RWPE1 (cell line): ENCODE results near the gene YIPF1.

Experiments used
- CTCF ChIA-PET: fragments of 350-600 bp; sonication (Branson Sonifier 250); formaldehyde crosslinking; extraction: SDS; loops from one replicate; lab custom pipeline; 2021; lab: Yijun Ruan, JAX
- POLR2A ChIA-PET: fragments of 400-600 bp; formaldehyde crosslinking; extraction: SDS; loops from one replicate; lab custom pipeline; 2020; ENCODE audit warnings: antibody characterized with exemption; ENCODE audit not compliant: low non-redundant PET; lab: Yijun Ruan, JAX
- DNase-seq: peaks from one replicate; pipeline ENCODE4 v3.0.0; 2012; ENCODE audit warnings: low spot score
- H3K27ac ChIP-seq: fragments of 450-650 bp; 2 replicates; pipeline ENCODE4 v1.5.1; 2017
- TF ChIP-seq, protein P1 (sequence below): fragments of 450-650 bp; conservative IDR thresholded peaks from 2 replicates; pipeline ENCODE4 v1.5.1; 2017; ENCODE audit warnings: low read depth, mild to moderate bottlenecking

The YIPF1 gene

GRCh38 chr1:53929246-53929960 is 39.8 kb upstream of the YIPF1 start:
- no peak for DNase-seq
- ChIA-PET POLR2A (no interaction called here), CTCF (no interaction called here)
- H3K27ac ChIP-seq: no peak overlapping the region
- TF ChIP-seq, protein P1, sequence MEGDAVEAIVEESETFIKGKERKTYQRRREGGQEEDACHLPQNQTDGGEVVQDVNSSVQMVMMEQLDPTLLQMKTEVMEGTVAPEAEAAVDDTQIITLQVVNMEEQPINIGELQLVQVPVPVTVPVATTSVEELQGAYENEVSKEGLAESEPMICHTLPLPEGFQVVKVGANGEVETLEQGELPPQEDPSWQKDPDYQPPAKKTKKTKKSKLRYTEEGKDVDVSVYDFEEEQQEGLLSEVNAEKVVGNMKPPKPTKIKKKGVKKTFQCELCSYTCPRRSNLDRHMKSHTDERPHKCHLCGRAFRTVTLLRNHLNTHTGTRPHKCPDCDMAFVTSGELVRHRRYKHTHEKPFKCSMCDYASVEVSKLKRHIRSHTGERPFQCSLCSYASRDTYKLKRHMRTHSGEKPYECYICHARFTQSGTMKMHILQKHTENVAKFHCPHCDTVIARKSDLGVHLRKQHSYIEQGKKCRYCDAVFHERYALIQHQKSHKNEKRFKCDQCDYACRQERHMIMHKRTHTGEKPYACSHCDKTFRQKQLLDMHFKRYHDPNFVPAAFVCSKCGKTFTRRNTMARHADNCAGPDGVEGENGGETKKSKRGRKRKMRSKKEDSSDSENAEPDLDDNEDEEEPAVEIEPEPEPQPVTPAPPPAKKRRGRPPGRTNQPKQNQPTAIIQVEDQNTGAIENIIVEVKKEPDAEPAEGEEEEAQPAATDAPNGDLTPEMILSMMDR: no peak

- POLR2A ChIA-PET: no interaction called here
- DNase-seq: no peak
- CTCF ChIA-PET: no interaction called here
- no peak overlapping the region for H3K27ac ChIP-seq
- TF ChIP-seq, protein P1: no peak
Observed at GRCh38 chr1:53927376-53927881, 37.8 kb upstream of the YIPF1 start.

DNA sequence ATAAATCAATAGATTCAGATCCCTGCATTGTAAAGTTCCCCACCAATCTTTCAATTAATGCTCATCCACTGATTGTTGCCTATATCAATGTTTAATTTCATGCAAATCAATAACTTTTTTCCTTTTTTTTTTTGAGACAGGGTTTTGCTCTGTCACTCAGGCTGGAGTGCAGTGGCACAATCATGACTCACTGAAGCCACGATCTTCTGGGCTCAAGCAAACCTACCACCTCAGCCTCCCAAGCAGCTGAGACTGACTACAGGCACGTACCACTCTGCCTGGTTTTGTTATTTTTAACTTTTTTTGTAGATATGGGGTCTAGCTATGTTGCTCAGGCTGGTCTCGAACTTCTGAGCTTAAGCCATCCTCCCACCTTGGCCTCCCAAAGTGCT is 30.1 kb upstream of the YIPF1 start:
- TF ChIP-seq, protein P1: no peak
- no peak for DNase-seq
- H3K27ac ChIP-seq: no peak overlapping the region
- POLR2A ChIA-PET: no interaction called here
- CTCF ChIA-PET: interaction anchor here (0.8 kb wide), 1 partner anchor 14 kb away, joined by 3 read pairs; no protein-coding TSS in a partner anchor

DNA sequence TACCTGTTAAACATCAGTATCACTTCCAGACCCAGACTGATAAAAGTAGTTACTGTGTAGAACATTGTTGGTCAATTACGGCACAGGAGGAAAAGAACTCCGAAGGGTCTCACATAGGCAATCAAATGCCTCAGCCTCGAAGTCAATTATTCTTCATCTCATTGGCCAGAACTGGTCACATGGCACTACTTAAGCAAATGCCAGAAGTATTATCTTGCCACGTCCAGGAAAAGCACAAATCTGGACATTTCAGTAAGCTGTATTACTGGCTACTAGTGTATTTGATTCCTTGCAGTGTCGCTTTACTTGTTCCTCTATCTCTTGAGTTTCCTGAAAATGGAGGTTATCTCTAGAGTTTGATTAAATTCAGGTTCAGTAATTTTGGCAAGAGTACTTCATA is 28.7 kb upstream of the YIPF1 start:
- CTCF ChIA-PET: no interaction called here

DNA sequence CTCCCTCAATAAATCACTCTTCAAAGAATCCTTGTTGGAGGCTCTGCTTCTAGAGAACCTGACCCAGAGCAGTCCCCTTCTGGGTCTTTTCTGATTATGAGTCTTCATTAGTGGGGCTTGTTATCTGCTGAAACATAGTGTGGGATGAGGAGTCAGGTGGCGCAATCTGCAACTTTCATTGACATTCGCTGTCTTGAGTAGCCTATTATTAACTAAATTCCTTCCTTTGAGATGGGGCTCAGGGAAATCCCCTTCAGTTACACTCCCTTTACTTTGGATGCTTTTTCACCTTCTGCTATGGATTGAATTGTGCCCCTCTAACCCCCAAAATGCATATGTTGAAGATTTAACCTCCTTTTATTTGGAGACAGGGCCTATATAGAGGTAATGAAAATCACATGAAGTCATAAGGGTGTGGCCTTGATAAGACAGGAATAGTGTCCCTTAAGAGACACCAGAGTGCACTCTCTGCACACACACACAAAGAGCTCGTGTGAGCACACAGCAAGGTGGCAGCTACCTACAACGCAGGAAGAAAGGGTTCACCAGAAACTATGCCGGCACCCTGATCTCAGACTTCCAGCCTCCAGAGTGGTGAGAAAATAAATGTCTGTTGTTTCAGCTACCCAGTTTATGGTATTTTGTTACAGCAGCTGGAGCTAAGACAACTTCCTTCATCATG is 23.9 kb upstream of the YIPF1 start:
- CTCF ChIA-PET: no interaction called here
- POLR2A ChIA-PET: no interaction called here
- no peak overlapping the region for H3K27ac ChIP-seq
- DNase-seq: no peak
- TF ChIP-seq, protein P1: no peak

More for the DNA sequence above, 28.7 kb upstream of the YIPF1 start:
- POLR2A ChIA-PET: no interaction called here
- H3K27ac ChIP-seq: no peak overlapping the region
- no peak for DNase-seq
- TF ChIP-seq, protein P1: no peak

DNA sequence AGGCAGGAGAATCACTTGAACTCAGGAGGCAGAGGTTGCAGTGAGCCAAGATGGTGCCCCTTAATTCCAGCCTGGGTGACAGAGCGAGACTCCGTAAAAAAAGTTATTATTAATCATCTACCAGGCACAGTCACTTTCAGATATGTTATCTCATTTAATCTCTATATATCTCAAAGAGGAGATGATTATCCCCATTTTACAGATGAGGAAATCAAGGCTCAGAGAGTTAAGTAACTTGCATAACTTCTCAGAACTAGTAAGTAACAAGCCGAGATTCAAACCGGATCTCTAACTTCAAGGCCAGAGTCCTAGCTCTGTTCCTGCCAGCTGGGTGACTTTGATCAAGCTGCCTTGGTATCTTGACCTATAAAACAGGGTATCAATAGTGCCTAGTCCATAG is 21.8 kb upstream of the YIPF1 start:
- DNase-seq: no peak
- H3K27ac ChIP-seq: no peak overlapping the region
- TF ChIP-seq, protein P1: no peak
- CTCF ChIA-PET: interaction anchor here (0.5 kb wide), 1 partner anchor 43 kb away, joined by 4 read pairs; no protein-coding TSS in a partner anchor
- POLR2A ChIA-PET: no interaction called here
